HG02678 (cell line): Measurements from ENCODE around the gene CDH22.

ENCODE experiments used
- ATAC-seq: cut with Tn5 transposase; IDR thresholded peaks from one replicate; pipeline ENCODE4 v1.9.1; 2021; ENCODE audit warnings: mild to moderate bottlenecking, moderate library complexity; ENCODE audit not compliant: unreplicated experiment

The CDH22 gene

GRCh38 chr20:46269372-46269771, 38.9 kb downstream of the CDH22 start:
- no peak for ATAC-seq

- no peak for ATAC-seq
Observed at GRCh38 chr20:46268662-46269061, 39.6 kb downstream of the CDH22 start.

GRCh38 chr20:46268131-46268614, 40.1 kb downstream of the CDH22 start:
- ATAC-seq: no peak

DNA sequence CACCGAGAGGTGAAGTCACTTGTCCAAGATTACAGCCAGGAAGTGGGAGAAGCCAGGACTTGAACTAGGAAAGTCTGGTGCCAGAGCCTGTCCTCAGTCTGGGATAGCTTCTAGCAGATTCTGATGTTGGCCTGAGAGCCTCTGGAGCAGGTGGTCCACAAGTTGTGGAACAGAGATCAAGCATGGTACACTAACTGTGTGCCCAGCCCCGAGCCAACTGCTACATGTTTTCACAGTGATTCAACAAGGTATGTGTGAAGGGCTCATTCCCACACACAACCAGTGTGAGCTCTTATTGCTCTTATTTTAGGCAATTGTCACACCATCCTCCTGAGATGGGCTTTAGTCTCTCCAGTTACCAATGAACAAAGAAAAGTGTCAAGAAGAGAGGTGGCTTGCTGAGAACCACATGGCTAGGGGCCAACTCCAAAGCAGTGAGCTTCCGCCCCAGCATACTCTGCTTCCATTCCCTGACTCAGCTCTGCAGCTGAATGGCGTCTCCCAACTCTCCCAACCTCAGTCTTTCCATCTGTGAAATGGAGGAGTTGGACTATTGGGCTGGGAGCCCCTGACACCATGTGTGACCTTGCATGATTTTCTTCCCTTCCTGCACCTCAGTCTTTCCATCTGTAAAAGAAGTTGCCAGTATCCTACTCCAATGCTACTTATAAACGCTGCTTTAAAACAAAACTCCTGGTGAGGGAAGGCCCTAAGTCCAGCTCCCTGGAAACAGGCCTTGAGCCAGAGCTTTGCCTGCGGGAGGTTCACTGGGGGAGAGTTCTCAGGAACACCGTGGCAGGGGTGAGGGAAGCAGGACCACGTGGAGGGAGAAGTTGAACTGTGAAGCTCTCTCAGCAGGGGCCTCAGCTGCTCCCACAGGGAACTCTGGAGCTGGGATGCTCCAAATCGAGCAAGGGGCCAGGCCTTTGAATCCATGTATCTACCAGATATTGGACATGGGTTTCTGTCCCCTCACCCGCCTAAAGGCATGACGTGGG, 40.9 kb downstream of the CDH22 start:
- no peak for ATAC-seq

DNA sequence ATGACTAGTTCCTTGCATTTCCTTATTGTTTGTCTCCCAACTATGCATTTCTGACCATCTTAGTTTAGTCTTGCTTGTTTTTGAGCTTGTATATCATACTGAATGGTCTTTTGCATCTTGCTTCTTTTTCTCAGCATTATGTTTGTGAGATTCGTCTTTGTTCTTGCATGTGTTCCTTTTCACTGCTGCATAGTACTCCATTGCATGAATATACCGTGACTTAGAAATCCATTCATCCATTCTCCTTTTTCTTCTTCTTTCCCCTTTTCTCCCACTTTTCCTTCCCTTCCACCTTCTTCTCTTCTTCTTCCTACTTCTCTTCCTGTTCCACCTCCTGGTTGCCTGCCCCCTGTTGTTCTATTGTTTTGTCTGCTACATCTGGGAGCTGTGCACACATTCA, 42.8 kb downstream of the CDH22 start:
- no peak for ATAC-seq

DNA sequence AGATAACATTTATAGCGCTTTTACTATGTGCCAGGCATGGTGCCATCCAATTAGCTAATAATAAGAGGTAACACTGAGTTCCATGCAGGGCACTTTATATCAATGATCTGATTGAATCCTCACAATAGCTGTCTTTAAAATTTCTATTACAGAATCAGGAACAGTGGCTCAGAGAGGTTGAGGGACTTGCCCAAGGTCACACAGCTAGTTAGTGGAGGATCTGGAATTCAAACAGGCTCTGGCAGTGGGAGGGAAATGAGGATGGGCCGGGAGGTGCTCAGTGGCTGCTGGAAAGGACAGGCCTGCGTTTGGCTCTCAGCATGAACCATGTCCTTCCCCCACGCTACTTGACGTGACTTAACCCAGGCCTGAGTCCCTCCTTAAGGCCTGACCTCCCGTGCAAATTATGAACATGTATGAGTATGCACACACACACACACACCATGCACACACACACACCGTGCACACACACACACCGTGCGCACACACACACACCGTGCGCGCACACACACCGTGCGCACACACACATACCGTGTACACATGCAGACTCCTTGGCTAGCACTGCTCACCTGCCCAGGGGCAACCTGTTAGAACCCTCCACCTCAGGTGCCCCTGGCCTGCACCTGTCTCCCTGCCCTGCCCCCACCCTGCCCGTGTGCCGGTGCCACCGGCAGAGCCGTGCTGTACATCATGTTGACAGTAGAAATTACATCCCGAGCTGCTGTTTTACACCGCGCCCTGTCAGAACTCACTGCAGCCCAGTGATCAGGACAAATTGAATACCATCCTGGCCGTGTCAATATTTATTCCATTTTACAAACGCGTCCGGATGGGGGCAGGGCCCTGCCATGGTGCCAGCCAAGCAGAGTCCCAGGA, 43.7 kb downstream of the CDH22 start:
- no peak for ATAC-seq

DNA sequence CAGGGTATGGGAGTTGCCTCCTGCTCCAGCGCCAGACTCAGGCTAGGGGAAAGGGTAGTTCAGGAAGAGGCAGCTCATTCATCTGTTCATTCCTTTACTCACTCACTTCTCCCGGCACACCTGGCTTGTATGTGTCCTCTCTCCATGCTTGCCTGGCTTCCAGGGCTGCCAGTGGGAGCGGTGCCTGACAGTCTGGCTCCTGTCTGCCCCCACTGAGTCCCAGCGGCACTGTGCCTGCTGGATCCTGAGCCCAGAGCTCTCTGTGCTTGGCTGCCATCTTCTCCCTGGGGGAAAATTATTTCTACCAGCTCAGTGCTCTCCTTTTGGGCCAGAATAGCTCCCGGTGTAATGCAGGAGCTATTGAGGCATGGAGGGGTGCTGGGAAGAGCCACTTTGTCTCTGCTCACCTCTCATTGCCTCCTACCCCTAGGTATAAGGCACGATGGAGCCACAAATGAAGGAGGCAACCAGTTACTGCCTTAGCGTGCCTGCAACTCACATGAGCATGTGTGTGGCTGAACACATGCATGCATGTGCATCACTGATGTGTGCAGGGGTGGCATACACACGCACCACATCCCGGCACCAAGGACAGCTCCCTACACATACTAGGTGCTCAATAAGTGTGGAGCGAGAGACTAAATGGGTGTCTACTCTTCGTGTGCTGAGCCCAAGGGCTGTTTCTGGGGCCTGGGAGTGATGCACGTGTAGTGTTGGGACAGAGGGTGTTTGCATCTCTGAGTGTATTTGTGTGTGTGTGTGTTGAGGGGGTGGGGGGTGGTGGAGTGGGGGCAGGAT, 46.6 kb downstream of the CDH22 start:
- ATAC-seq: no peak

DNA sequence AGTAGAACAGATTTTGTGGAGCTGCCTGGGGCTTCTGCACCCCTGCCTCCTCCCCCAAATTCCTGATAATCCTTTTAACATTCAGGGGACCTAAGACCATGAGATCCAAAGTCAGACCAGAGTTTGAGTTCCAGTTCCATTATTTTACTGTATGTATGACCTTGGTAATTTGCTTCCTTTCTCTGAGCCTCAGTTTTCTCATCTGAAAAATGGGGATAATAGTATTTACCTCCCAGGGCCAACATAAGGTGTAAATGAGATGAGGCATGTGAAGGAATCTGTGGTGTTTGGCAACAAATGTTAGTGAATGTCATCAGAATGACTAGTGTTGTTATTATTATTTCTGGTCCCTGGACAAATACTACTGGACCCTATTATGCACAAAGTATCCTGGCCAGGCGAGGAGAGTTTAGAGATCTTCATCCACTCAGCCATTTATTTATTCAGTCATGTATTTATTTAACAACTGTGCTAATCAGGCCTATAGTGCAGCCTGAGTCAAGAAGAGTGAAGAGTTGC, 47.3 kb downstream of the CDH22 start:
- ATAC-seq: no peak

DNA sequence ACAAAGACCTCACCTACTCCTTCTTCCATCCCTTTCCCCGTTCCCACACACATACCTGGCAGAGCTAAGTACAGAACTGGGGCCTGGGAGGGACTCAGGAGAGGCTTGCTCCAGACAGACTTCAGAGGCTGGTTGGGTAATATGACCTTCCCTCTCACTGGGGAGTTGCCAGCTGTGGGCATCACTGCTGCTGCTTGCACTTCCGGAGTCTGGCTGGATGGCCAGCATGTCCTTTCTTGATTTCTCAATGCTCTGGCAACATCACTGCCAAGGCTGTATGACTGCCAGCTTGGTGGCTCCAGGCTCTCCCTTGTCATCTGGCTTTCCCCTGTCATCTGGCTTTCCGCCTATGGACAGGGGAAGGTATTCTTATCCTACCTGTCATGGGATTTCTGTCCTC, 47.8 kb downstream of the CDH22 start:
- ATAC-seq: no peak

GRCh38 chr20:46259260-46259859, 48.9 kb downstream of the CDH22 start:
- ATAC-seq: no peak

GRCh38 chr20:46257887-46258286, 50.4 kb downstream of the CDH22 start:
- no peak for ATAC-seq

GRCh38 chr20:46256293-46256692, 52.0 kb downstream of the CDH22 start:
- ATAC-seq: no peak

DNA sequence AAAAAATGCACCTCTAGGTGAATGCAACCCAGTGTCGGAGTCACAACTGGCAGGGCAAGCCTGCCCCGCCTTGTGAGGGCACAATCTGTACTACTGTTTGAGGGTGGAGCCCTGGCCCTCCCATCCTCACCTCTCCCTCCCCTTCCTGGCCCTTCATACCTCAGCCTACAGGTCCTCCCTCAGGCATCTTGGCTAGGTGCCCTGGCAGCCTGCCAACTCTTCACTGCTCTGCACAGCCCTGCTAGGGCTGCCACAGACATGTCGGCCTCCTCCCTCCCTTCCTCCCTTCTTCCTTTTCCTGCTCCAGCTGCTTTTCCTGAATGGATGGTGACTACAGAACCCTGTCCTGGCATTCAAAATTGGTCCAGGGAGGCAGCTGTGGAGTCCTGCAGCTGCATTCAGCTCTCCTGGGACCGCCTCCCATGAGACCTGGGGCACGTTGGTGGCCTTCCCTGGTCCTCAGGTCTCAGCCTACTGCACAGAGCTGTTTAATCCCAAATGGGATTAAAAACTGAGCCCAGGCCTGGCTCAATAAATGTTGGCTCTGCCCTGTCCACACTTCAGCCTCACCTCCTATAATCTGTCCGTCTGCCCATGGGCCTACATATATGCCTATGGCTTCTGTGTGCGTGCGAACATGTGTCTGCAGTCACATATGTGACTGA, 52.7 kb downstream of the CDH22 start:
- no peak for ATAC-seq

DNA sequence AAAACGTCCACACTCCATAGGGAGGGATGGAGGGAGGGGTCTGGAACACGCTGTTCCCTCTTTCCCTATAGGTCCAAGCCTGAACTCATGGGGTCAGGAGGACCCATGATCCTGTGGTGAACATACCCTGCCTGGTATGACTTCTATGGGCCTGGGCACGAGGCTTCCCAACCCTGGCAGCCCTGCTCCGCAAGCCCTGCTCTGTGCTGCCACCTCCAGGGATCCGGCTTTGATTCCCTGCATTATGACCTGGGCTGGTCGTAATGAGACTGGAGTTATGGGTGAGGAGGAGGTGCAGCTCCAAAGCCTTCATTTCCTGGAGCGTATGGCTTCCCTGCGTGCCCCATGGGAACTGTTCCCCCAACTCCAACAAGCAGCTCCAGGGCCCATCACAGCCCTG, 54.9 kb downstream of the CDH22 start:
- no peak for ATAC-seq

DNA sequence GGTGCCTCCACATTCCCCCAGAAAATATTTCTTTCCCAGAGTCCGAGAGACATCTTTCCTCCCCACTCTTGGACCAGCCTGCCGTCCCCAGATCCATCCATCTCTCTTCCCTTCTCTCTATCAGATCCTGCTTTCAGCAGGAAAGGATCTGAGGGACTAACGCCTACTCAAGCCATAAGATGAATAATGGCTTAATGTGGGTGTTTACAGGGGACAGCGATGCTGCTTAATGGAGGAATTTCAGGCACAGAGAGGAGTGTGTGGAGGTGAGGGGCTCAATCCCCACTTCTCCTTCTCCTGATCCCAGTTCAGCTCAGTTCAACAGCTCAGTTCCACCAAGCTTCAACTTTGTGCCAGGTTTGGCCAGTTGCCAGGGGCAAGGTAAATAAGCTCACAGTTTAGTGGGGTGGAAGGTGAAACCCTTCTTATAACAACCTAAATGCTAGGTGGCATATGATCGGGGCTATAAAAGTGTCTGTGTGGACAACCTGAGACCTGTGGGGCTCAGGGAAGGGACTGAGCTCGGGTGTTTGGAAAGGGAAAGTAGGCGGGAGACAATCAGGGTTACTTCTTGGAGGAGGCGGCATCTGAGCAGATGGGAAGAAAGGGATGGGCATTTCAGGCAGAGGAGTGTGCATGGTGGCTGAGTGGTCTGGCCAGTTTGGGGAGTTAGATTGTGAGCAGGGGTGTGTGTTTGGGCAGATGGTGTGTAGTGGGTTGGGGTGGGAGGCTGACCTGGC, 55.8 kb downstream of the CDH22 start:
- no peak for ATAC-seq

DNA sequence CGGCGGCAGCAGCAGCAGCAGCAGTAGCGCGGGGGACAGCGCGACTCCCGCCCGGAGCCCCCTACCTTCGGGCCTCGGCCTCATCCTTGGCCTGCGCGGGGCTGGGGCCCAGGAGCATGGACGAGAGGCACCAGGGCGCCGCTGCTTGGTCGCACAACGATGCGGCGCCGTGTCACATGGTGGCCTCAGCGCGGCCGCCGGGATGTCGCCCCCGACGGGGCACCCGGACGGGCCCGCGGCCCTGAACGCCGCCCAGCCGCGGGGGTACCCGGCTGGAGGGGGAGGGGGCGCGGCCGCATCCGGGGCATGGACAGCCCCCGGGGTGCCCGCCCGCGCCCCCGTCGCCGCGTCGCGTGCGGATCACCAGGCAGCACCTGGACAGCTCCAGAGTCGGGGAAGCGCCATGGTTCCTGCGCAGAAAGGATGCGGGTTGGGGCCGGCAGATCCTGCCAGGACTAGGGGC, 57.1 kb downstream of the CDH22 start:
- no peak for ATAC-seq

- ATAC-seq: no peak
Observed at GRCh38 chr20:46250772-46251171, 57.5 kb downstream of the CDH22 start.

- no peak for ATAC-seq
Observed at GRCh38 chr20:46249671-46250070, 58.6 kb downstream of the CDH22 start.

- no peak for ATAC-seq
Observed at GRCh38 chr20:46246559-46246958, 61.7 kb downstream of the CDH22 start.
